Stimulated activated CD8-positive, alpha-beta memory T cell treated with anti-CD3 and anti-CD28 coated beads, Interleukin-2, amount 100 ng/mL, for 1 hour (primary cell): ENCODE results near the gene LHFPL6.

Experiments used
- DNase-seq, 2 donors: peaks; one replicate each; pipeline ENCODE4 v3.0.0-alpha.2; 2020; ENCODE audit warnings: low read depth in 2 of 2

Gene LHFPL6

DNA sequence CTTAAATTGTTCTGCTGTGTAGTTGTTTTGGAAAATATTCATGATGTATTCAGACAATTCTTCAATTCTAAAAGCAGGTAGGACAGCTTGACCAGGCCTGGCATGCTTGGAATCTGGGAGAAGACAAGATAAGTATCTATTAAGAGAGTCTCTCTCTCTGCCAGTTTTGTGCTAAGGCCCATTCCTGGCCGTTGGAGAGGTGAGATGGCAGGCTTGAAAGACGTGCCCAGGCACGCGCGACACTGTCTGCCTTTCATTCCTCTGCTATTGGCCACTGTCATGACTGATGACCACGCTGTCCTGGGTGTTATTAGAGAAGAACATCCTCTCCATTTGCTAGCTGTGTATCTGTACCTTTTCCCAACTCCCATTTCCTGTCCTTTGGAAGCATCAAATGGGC, 90.3 kb downstream of the LHFPL6 start:
- DNase-seq, result no peak

DNA sequence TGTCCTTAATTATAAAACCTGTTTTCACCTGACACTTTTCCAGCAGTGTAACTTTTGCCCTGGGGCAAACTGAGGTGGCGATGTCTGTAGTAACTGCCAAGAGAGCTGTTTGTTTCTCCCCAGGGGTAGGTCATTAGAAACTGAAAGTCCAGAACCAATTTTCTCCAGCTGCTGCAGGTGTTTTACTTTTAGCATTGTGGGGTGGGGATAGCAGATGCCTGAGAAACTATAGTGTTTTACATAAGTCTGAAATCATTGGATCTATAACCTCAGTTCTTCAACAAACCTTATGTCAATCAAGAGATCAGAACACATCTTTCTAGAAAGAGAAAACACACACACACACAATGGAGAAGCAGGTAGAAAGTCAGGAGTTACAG, 92.7 kb downstream of the LHFPL6 start:
- DNase-seq, result no peak

DNA sequence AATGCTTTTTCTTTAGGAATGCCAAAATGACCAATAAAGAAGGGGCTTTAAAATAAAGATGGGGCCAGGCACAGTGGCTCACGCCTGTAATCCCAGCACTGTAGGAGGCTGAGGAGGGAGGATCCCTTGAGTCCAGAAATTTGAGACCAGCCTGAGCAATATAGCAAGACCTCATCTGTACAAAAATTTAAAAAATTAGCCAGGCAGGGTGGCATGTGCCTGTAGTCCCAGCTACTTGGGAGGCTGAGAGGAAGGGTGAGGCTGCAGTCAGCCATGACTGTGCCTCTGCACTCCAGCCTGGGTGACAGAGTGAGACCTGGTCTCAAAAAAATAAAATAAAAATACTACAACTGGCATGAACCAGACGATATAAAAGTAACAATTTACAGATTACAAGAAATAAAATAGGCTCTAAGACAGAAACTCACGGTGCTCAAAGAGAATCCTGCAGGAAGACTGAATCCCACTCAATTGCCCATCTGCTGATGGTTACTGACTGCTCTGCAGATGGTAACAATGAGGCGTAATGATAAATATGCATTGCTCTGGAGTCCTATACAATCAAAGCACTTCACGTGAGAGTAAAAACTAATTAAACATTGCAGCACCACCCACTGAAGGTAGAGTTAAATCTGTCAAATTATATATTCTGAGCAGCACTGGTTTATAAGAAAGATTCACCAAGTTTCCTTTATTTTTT, 93.2 kb downstream of the LHFPL6 start:
- no peak for DNase-seq

DNA sequence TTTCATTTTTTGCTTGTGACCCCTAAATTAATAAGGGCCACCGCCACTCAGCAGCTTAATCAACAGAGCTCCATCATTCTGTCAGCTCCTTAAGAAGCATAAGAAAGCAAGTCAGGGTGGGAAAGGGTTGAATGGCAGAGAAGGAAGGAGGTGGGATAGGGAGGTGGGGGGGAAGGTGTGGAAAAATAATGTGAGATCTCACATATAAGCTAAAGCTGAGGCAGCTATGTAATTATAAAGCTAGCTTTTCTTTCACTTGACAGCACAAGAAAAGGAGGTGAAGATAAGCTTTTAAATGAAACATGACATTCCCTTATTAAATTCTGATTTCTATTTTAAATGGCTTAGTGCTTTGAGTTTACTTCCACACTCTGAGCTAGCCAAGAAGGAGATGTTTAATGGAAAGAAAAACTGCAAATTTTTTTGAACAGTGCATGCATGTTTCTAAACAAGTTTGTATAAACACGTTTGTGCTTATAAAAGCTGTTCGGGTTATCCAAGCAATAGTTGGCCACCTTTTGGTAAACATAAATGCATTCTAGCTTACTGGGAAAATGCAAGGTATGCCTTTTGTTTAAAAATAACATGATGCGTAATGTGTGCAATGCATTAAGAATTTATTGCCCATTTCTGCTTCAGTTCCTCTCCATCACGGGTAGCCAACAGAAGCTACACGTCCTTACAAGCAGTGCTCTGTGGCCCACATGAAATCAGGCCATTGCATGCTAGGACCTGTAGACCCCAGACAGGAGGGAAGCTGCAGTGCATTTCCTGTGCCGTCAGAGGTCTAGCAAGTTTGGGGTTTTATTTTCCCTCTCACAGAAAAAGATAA, 96.2 kb downstream of the LHFPL6 start:
- no peak for DNase-seq

- no peak for DNase-seq
These were observed 97.8 kb downstream of the LHFPL6 start for GRCh38 chr13:39505151-39505550.

- DNase-seq, result no peak
These were observed 99.9 kb downstream of the LHFPL6 start for GRCh38 chr13:39503048-39503447.

- DNase-seq, result no peak
These were observed 101.2 kb downstream of the LHFPL6 start for GRCh38 chr13:39501702-39502324.

- DNase-seq, result no peak
These were observed 103.4 kb downstream of the LHFPL6 start for GRCh38 chr13:39499604-39500003.

- no peak for DNase-seq
These were observed 104.4 kb downstream of the LHFPL6 start for GRCh38 chr13:39498471-39499114.

DNA sequence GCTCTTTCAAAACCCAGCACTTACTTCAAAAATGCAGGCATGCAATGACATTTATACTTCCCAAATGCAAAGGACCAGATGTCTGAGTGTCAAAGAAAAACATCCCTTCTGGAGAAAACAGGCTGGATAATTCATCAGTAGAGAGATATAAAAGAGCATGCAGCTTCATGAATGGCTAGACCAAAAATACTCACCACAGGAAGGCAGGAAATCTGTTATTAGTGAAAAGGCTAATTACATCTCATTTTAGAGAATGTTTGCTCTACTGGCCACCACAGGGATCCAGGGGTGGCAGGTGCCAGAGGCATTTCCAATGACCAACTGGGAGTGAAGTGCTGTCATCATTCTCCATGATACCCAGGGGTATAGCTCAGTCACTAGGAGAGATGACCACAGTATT, 106.5 kb downstream of the LHFPL6 start:
- no peak for DNase-seq

- DNase-seq, result no peak
These were observed 108.4 kb downstream of the LHFPL6 start for GRCh38 chr13:39494633-39495032.

GRCh38 chr13:39494006-39494405, 109.0 kb downstream of the LHFPL6 start:
- DNase-seq, result no peak

DNA sequence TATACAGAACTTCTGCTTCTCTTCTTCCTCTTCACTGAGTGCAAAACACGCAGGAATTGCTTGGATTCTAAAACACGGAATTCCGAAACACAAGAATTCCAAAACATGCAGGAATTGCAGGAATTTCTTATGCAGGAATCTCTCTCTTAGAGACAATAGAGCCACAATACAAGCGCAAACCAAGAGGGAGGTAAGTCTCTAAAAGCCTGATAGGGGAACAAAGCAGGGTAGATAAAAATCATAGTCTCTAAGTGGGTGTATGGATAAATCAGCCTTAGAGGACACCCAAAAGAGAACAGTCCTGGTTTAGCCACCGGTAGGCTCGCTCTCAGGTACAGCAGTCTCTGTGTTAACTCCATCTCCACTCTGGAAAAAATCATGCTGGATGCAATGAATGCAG, 112.9 kb downstream of the LHFPL6 start:
- DNase-seq, result no peak

DNA sequence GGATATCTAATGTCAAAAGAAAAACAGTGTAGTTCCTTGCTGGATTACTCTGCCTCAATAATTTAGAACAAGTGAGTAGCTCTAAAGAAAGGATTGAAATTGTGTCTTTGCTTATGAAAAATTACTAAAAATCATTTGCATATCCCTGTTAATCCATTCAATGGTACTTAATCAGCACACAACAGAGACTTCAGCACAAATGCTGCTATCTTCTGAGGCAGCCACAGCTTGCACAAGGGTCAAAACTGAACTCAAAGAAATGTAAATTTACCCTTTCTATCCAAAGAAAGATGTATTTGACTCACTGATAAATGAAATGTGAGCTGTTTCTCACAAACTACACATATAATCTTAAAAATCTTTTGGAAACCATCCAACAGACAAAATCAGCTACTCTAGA, 116.2 kb downstream of the LHFPL6 start:
- DNase-seq, result no peak

DNA sequence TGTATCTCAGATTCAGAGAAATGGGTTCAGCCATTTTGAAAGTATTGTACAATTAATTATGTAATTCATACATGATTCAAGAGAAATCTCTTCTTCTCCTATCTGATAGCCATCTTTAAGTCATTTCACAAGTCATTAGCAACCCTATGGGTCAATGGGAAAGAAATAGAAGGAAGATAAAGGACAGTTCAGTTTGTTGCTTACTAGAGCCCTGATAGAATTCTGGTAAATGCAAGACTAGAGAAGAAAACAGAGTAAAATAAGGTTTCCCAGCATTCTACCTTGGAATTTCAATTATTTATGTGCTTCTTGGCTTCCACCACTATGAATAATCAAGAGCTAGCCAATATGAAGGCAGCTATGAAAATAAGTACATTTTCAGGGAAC, 117.7 kb downstream of the LHFPL6 start:
- no peak for DNase-seq

GRCh38 chr13:39484506-39485313, 118.3 kb downstream of the LHFPL6 start:
- DNase-seq, result no peak

DNA sequence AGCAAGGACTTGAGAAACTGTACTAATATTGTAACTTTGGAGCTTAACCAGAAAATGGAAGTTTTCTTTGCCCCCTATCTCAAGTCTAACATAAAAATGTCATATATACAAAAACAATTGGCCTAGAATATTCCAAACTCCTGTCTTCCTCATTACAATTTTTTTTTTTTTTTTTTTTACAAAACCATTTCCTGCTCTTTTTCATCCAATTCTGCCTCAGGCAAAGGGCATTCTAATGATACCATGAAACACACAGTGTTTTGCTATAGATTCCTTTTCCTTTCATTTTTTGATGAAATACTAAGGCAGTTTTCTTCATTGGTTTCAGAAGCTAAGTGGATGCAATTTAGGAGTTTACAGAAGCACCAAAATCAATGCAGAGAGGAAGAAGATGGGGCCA, 119.7 kb downstream of the LHFPL6 start:
- no peak for DNase-seq

DNA sequence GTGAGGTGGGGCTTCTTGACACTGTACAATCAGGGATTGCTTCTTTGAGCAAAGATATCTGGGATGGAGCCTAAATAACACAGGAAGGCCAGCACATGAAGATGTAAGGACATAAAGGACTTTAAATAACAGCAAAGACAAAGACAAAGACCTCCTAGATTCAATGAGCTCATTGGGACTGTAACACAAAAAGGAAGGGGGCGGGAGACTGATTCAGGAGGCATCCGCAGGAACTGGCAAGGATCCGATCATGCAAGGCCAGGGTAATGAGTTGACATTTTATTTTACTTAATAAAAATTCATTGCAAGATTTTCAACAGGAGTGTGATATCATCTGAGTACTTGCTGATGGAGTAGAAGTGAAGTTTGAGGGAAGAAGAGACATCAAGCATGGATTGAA, 121.5 kb downstream of the LHFPL6 start:
- no peak for DNase-seq

GRCh38 chr13:39474600-39474999, 128.4 kb downstream of the LHFPL6 start:
- no peak for DNase-seq

- DNase-seq, result no peak
These were observed 133.3 kb downstream of the LHFPL6 start for GRCh38 chr13:39469676-39470075.

- no peak for DNase-seq
These were observed 134.7 kb downstream of the LHFPL6 start for GRCh38 chr13:39468306-39468705.

- DNase-seq, result no peak
These were observed 139.4 kb downstream of the LHFPL6 start for GRCh38 chr13:39463611-39464010.
